GM11168 (cell line): ENCODE measurements around the gene CLIP1.
"Not testable (repeated sequence)": the region's sequence is repeated elsewhere in the genome, so short reads cannot be mapped to it uniquely, and the experiment has no call there.

Source experiments
- in situ Hi-C: fragments of 300-500 bp; cut with MboI; formaldehyde crosslinking; loops from one replicate; pipeline ENCODE4 v1.12.0; 2022; ENCODE audit warnings: low sequenced_read_pairs; ENCODE audit not compliant: unreplicated experiment

CLIP1 gene

DNA sequence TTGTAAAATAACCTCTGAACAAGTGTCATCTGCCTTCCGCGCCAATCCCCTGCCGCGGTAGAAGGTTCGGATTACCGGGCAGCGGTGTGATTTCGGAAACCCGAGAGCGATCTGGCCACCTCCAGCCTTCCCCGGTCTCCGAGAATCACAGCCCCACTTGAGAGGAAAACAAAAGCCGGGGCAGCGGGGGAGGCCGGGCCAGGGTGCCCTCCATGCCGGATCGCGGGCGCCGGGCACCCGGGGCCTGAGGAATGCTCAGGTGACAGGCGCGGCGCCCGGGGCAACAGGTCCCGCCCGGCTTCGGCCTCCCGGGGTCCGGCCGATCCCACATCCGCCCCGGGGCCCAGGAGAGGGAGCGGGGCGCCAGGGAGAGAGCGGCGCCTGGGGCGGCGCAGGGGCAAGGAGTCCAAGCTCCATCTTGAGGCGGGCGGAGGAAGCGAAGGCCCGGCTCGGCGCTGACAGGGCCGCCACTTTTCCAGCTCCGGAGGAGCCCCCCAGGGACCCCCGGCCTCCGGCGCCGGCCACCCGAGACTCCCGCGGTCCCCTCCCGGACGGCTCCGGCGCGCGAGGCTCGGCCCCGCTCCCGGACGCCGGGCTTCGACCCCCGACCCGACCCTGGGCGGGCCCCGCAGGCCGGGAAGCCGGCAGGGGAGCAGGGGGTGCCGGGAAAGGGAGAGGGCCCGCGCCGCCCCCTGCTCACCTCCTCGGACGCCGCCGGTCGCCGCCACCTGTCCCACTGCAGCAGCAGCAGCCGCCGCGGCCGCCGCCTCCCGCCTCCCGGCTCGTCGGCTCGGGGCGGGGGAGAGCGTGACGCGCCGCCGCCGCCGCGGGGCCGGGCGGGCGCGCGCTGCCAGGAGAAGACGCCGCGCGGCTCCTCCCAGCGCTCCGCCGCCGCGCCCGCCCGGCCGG is at the start of gene CLIP1:
Gene CLIP1, minus strand, starts transcription at position 849 of the 909 bp plus-strand sequence. CDS start 42,217 bp downstream, outside the sequence.
- in situ Hi-C loops: no loop called here

- in situ Hi-C loops: loop anchor here (5.0 kb wide), 1 partner anchor 79 kb away; no protein-coding TSS in a partner anchor
Measured at GRCh38 chr12:122471324-122472226, 49.1 kb upstream of the CLIP1 start.

DNA sequence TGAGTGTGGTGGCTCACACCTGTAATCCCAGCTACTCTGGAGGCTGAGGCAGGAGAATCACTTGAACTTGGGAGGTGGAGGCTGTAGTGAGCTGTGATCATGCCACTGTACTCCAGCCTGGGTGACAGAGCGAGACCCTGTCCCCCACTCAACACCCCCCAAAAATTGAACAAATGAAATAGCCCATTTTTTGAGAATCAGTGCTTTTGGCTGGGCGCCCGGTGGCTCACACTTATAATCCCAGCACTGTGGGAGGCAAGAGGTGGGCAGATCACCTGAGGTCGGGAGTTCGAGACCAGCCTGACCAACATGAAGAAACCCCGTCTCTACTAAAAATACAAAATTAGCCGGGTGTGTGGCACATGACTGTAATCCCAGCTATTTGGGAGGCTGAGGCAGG is 48.1 kb upstream of the CLIP1 start:
- in situ Hi-C loops: loop anchor here (5.0 kb wide), 1 partner anchor 78 kb away; no protein-coding TSS in a partner anchor

DNA sequence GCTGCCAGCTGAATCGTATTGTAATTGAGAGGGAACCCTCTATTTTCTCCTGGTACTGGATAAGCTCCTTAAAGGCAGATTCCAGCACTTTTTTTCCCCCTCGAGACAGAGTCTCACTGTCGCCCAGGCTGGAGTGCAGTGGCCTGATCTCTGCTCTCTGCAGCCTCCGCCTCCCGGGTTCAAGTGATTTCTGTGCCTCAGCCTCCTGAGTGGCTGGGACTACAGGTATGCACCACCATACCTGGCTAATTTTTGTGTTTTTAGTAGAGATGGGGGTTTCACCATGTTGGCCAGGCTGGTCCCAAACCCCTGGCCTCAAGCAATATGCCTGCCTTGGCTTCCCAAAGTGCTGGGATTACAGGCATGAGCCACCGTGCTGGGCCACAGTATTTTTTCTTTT is 47.4 kb upstream of the CLIP1 start:
- in situ Hi-C loops: loop anchor here (5.0 kb wide), 1 partner anchor 78 kb away; no protein-coding TSS in a partner anchor

DNA sequence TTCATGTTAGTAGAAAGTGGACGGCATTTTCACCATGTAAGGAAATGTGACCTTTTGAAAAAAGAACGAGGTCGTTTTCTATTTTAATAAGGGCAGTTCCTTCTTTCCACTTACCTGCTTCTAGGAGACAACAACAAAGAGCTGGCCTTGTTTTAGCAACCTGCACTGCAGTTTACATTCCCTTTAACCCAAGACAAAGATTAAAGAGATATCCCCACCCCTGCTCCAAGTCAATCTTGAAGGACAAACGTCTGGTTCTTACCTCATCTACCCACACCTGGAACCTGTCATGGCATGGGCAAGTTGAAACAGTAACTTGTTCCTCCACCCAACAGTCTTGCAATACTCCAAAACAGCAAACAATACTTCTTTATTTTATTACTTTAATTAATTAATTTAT is 45.5 kb upstream of the CLIP1 start:
- in situ Hi-C loops: no loop called here

GRCh38 chr12:122464317-122465042 is 42.0 kb upstream of the CLIP1 start:
- in situ Hi-C loops: not testable (repeated sequence)

- in situ Hi-C loops: no loop called here
Measured at GRCh38 chr12:122460641-122461040, 38.2 kb upstream of the CLIP1 start.

GRCh38 chr12:122460061-122460460 is 37.6 kb upstream of the CLIP1 start:
- in situ Hi-C loops: no loop called here

- in situ Hi-C loops: no loop called here
Measured at GRCh38 chr12:122459211-122459610, 36.7 kb upstream of the CLIP1 start.

- in situ Hi-C loops: no loop called here
Measured at GRCh38 chr12:122458105-122459035, 35.9 kb upstream of the CLIP1 start.

DNA sequence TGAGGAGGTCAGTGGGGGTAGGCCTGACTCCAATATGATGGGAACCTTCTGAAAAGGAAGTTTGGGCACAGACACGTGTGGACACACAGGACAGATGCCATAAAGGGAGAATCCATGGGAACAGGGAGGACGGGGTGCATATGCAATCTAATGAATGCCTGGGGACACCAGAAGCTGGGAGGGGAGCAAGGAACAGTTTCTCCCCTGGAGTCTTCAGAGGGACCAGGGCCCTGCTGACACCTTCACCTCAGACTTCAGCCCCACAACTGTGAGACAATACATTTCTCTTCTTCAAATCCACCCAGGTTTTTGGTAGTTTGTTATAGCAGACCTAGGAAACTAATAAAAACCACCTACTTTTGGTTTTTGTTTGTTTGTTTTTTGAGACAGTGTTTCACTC is 35.2 kb upstream of the CLIP1 start:
- in situ Hi-C loops: no loop called here

GRCh38 chr12:122454739-122455138 is 32.3 kb upstream of the CLIP1 start:
- in situ Hi-C loops: no loop called here

DNA sequence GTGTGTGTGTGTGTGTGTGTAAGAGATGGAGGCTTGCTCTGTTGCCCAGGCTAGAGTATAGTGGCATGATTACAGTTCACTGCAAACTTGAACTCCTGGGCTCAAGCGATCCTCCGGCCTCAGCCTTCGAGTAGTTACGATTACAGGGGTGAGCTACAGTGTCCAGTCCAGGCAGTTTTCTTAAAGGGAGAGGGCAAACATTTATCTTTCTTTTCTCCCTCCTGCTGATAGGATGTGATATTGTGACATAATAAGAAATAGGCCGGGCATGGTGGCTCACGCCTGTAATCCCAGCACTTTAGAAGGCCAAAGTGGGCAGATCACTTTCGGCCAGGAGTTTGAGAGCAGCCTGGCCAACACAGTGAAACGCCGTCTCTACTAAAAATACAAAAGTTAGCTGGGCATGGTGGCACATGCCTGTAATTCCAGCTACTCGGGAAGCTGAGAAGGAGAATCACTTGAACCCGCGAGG is 31.8 kb upstream of the CLIP1 start:
- in situ Hi-C loops: no loop called here

DNA sequence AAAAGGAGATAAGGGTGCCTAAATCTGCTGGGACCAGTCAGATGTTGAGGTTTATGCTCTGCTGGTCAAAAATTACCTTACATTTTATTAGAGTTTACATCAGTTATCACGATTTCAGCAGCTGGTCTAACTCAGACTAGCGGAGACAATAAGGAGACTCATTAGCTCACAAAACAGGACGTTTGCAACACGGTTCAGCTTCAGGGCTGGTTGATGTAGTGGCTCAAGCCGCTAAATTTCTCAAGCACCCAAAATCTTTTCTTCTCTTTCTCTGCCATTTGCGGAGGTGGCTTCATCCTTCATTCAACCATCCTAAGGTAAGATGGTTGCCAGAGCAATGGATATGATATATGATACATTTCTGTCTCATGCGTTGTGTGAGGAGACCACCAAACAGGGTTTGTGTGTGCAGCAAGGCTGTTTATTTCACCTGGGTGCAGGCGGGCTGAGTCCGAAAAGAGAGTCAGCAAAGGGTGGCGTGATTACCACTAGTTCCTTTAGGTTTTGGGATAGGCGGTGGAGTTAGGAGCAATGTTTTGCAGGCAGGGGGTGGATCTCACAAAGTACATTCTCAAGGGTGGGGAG is 30.3 kb upstream of the CLIP1 start:
- in situ Hi-C loops: no loop called here

- in situ Hi-C loops: no loop called here
Measured at GRCh38 chr12:122449317-122449716, 26.8 kb upstream of the CLIP1 start.

GRCh38 chr12:122447825-122448224 is 25.4 kb upstream of the CLIP1 start:
- in situ Hi-C loops: not testable (repeated sequence)

GRCh38 chr12:122446390-122446789 is 23.9 kb upstream of the CLIP1 start:
- in situ Hi-C loops: not testable (repeated sequence)

DNA sequence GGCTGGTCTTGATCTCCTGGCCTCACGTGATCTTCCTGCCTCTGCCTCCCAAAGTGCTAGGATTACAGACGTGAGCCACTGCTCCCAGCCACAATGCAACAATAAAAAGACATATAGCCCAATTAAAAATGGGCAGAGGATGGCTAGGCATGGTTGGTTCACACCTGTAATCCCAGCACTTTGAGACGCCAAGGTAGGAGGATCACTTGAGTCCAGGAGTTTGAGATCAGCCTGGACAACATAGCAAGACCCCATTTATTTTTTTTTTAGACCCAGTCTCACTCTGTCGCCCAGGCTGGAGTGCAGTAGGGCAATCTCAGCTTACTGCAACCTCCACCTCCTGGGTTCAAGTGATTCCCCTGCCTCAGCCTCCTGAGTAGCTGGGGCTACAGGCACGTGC is 21.6 kb upstream of the CLIP1 start:
- in situ Hi-C loops: not testable (repeated sequence)

- in situ Hi-C loops: not testable (repeated sequence)
Measured at GRCh38 chr12:122438822-122439221, 16.4 kb upstream of the CLIP1 start.
